Common myeloid progenitor, CD34-positive (primary cell): ENCODE data around the gene FBXW11.
"Not testable (repeated sequence)": the region's sequence is repeated elsewhere in the genome, so short reads cannot be mapped to it uniquely, and the experiment has no call there.

Source experiments
- CTCF ChIA-PET: fragments of 350-600 bp; sonication (Branson Sonifier 250); formaldehyde crosslinking; loops from one replicate; lab custom pipeline; 2021; ENCODE audit warnings: antibody characterized with exemption; lab: Charles Lee
- POLR2A ChIA-PET: fragments of 350-600 bp; sonication (Branson Sonifier 250); formaldehyde crosslinking; loops from one replicate; lab custom pipeline; 2021; ENCODE audit warnings: antibody characterized with exemption; lab: Charles Lee
- DNase-seq, 3 donors: peaks; one replicate each; pipeline versions ENCODE4 v3.0.0 to v3.0.0-alpha.2; 2013
- H3K27ac ChIP-seq, 2 experiments: 1 replicate in 1 of 2; 2 replicates in 1 of 2; pipeline ENCODE4 v1.7.0; 2013; ENCODE audit warnings: inconsistent platforms in 2 of 2, low read length in 2 of 2, mild to moderate bottlenecking in 2 of 2, low read depth in 1 of 2, moderate library complexity in 1 of 2; ENCODE audit not compliant: severe bottlenecking in 2 of 2, insufficient read depth in 1 of 2, poor library complexity in 1 of 2
- H3K27me3 ChIP-seq, 5 experiments: replicated peaks in 2 of 5; 1 replicate in 3 of 5; 2 replicates in 2 of 5; pipeline versions ENCODE4 v1.6.1 to v1.7.0; 2013; ENCODE audit warnings: low read length in 4 of 5, mild to moderate bottlenecking in 2 of 5, moderate library complexity in 2 of 5, inconsistent platforms in 1 of 5; ENCODE audit not compliant: insufficient read depth in 5 of 5, control insufficient read depth in 4 of 5
- H3K36me3 ChIP-seq, 4 experiments: 1 replicate in 2 of 4; 2 replicates in 2 of 4; pipeline versions ENCODE4 v1.6.1 to v1.7.0; 2013; ENCODE audit warnings: low read length in 3 of 4, control low read depth in 1 of 4, mild to moderate bottlenecking in 1 of 4; ENCODE audit not compliant: control insufficient read depth in 4 of 4, insufficient read depth in 4 of 4
- H3K4me1 ChIP-seq, 4 experiments: 1 replicate in 3 of 4; 2 replicates in 1 of 4; pipeline versions ENCODE4 v1.6.1 to v1.7.1; 2013; ENCODE audit warnings: low read length in 3 of 4, mild to moderate bottlenecking in 3 of 4, control low read depth in 1 of 4, inconsistent platforms in 1 of 4, moderate library complexity in 1 of 4; ENCODE audit not compliant: control insufficient read depth in 4 of 4, insufficient read depth in 4 of 4; ENCODE audit errors: control extremely low read depth in 1 of 4
- H3K4me3 ChIP-seq, 7 experiments: 1 replicate in 4 of 7; 2 replicates in 3 of 7; pipeline versions ENCODE4 v1.5.1 to v1.7.0; 2013; ENCODE audit warnings: mild to moderate bottlenecking in 7 of 7, low read length in 6 of 7, moderate library complexity in 6 of 7, inconsistent platforms in 2 of 7, low read depth in 2 of 7, control low read depth in 1 of 7; ENCODE audit not compliant: insufficient read depth in 4 of 7, control insufficient read depth in 1 of 7; ENCODE audit errors: extremely low read depth in 1 of 7
- H3K9me3 ChIP-seq, 5 experiments: 1 replicate in 4 of 5; 2 replicates in 1 of 5; pipeline versions ENCODE4 v1.6.1 to v1.7.1; 2013; ENCODE audit warnings: low read length in 4 of 5, mild to moderate bottlenecking in 2 of 5, inconsistent platforms in 1 of 5, low read depth in 1 of 5, moderate library complexity in 1 of 5; ENCODE audit not compliant: control insufficient read depth in 4 of 5, insufficient read depth in 2 of 5; ENCODE audit errors: control extremely low read depth in 1 of 5
- WGBS: methylation state at CpG from one replicate; pipeline ENCODE4 v1.1.5; 2013; ENCODE audit not compliant: insufficient coverage; 5-methylcytosine and 5-hydroxymethylcytosine counted together

Gene FBXW11

DNA sequence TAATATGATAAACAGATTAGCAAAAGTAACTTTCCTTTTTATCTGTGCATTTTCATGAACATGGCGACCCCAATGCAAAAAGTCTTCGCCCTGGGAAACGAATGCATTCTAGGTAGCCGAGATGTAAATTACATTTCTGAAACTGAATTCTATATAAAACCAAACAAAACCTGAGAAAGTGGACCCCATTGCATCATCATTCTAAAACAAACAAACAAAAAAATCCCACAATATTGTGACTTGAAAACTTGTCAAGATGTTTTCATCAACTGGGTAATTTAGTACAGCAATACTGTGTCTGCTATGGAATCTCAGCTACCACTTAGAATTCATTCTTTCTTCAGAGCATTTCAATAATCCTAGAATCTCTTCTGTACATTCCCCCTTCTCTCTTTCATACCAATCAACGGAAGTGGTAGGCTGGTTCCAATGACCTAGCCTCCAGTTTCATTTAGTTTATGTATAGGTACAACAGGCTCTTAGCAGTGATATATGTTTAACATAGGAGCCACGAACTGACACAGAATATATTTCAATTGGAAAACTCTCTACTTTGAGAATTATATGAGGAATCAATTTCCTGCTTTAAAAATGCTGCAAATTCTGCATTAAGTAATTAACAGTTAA is 85.6 kb downstream of the FBXW11 start:
- no CpG with 5 or more reads among the region's 6 CpGs for WGBS
- H3K4me3 ChIP-seq = no peak overlapping the region
- peaks cover 0 to 8% (median 3%) of the 10 kb centered on the region in 5 experiments for H3K9me3 ChIP-seq
- H3K4me1 ChIP-seq = no peaks in the 10 kb centered on the region
- H3K36me3 ChIP-seq = no peaks in the 10 kb centered on the region
- H3K27me3 ChIP-seq = no peaks in the 10 kb centered on the region
- CTCF ChIA-PET = interaction anchor here (1.0 to 3.2 kb wide), 3 partner anchors 10 to 38 kb away, joined by 3 to 22 read pairs (median 5); no protein-coding TSS in a partner anchor
- no peak overlapping the region for H3K27ac ChIP-seq
- no peak for DNase-seq
- POLR2A ChIA-PET = no interaction called here

DNA sequence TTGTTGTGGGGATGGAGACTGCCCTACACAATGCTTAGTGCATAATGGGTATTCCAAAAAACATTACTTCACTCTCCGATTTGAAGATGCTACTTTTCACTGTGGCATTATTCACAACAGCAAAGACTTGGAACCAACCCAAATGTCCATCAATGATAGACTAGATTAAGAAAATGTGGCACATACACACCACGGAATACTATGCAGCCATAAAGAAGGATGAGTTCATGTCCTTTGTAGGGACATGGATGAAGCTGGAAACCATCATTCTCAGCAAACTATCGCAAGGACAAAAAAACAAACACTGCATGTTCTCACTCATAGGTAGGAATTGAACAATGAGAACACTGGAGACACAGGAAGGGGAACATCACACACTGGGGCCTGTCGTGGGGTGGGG is 90.7 kb downstream of the FBXW11 start:
- DNase-seq, H3K36me3 ChIP-seq, H3K4me3 ChIP-seq, H3K27ac ChIP-seq, H3K27me3 ChIP-seq, H3K9me3 ChIP-seq, POLR2A ChIA-PET: not testable (repeated sequence)
- no CpG with 5 or more reads among the region's 4 CpGs for WGBS
- CTCF ChIA-PET = interaction anchor here (1.5 kb wide), 2 partner anchors 8 to 144 kb away, joined by 4 read pairs; no protein-coding TSS in a partner anchor
- peaks cover 2 to 21% (median 7%) of the 10 kb centered on the region in 4 experiments for H3K4me1 ChIP-seq

DNA sequence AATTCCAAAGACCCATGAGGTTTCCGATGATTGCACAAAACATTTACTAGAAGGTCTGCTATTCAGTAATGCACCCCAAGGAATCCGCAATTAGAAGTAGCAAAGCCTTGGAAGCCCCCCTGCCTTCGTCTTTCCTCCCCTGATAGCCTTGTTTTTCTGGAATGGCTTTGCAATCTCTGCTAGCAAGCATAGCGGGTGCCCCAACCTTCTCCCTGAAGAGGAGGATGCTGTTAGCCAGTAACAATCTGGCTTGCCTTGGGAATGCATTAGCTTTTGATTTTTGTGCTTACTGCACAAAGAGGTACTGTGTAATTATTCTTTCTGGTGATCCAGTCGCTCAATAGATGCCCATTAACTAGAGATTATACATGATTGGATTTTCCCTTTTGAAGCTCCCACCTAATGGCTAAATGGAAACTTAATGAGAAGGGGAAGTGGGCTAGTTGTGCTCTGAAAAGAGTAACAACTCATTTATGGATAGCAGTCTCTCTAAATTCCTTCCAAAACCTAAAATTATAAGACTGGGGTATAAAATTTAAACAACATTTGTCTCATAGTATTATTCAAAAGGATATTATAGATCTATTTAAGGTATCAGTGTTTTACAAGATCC is 91.6 kb downstream of the FBXW11 start:
- no peak overlapping the region for H3K4me3 ChIP-seq
- no peaks in the 10 kb centered on the region for H3K9me3 ChIP-seq
- no peaks in the 10 kb centered on the region for H3K27me3 ChIP-seq
- peaks cover 0 to 4% (median 2%) of the 10 kb centered on the region in 4 experiments for H3K36me3 ChIP-seq
- peaks cover 2 to 21% (median 7%) of the 10 kb centered on the region in 4 experiments for H3K4me1 ChIP-seq
- ChIA-PET CTCF (interaction anchor here (1.5 kb wide), 1 partner anchor 145 kb away, joined by 4 read pairs; no protein-coding TSS in a partner anchor), POLR2A (no interaction called here)
- no peak overlapping the region for H3K27ac ChIP-seq
- WGBS = 89% methylated on average over 3 of the region's 5 CpGs
- no peak for DNase-seq

DNA sequence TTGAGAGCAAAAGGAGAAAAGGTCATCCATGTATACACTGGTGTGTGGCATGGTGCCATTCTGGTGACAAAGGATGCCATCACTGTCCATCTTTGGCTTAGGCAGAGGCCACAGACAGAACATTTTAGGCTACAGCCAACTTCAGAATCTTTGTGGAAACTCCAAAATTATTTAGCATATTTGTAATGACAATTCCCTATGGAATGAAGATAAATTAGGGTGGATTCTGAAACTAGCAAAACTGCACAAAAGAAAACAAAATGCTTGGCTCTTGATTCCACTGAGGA is 92.5 kb downstream of the FBXW11 start:
- no peaks in the 10 kb centered on the region for H3K27me3 ChIP-seq
- no peak overlapping the region for H3K27ac ChIP-seq
- H3K36me3 ChIP-seq = peaks cover 0 to 7% (median 5%) of the 10 kb centered on the region in 4 experiments
- ChIA-PET CTCF (interaction anchor here (0.6 to 6.3 kb wide), 7 partner anchors 15 to 160 kb away, joined by 3 to 97 read pairs (median 9); partner anchors contain the start of gene FBXW11), POLR2A (no interaction called here)
- H3K4me3 ChIP-seq = no peak overlapping the region
- peaks cover 2 to 21% (median 7%) of the 10 kb centered on the region in 4 experiments for H3K4me1 ChIP-seq
- no peak for DNase-seq
- H3K9me3 ChIP-seq = no peaks in the 10 kb centered on the region

DNA sequence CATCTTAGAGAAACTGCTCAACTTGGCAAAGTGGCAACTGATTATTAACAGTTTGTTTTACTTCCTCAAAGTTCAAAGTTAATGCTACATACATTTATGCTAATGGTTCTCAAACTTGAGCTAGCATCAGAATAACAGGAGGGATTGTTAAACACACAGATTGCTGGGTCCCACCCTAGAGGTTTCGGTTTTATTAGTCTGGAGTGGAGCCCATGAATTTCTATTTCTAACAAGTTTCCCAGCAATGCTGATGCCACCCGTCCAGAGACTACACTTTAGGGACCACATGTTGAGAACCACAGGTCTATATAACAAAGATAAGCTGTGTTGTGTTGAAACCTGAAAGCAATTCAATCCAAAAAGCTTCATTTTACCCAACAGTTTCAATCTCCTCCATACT is 95.3 kb downstream of the FBXW11 start:
- H3K27me3 ChIP-seq = no peaks in the 10 kb centered on the region
- no peak overlapping the region for H3K4me3 ChIP-seq
- DNase-seq = no peak
- H3K9me3 ChIP-seq = no peaks in the 10 kb centered on the region
- H3K36me3 ChIP-seq = peaks cover 0 to 11% (median 7%) of the 10 kb centered on the region in 4 experiments
- H3K4me1 ChIP-seq = peaks cover 7 to 35% (median 15%) of the 10 kb centered on the region in 4 experiments
- H3K27ac ChIP-seq = no peak overlapping the region
- ChIA-PET POLR2A (no interaction called here), CTCF (interaction anchor here (0.8 to 12.5 kb wide), 32 partner anchors 9 to 517 kb away, joined by 3 to 118 read pairs (median 4); partner anchors contain the start of genes FBXW11 and FGF18)
- no CpG with 5 or more reads among the region's 2 CpGs for WGBS

DNA sequence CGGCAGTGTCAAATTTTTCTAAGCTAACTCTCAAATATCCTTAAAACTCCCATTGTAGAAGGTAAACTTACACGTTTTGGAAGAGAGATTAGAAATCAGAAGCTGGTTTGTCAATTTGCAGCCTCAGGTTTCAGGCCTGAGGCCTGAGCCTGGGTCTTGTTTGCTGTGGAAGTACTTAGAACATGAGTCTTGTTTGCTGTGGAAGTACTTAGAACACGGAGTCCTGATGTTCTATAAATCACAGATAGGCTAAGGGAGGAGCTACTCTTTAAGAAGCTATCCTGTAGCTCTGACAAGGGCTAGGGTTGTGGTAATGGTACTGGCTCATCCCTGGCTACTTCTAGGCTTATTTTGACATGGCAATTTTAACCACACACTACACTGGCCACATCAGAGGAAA is 97.8 kb downstream of the FBXW11 start:
- ChIA-PET CTCF (interaction anchor here (0.7 to 12.5 kb wide), 19 partner anchors 10 to 494 kb away, joined by 3 to 118 read pairs (median 4); partner anchors contain the start of genes FBXW11 and FGF18), POLR2A (interaction anchor here (0.9 kb wide), 1 partner anchor 56 kb away, joined by 3 read pairs; no protein-coding TSS in a partner anchor)
- H3K9me3 ChIP-seq = no peaks in the 10 kb centered on the region
- WGBS = 83% methylated on average over 1 of the region's 3 CpGs
- no peak overlapping the region for H3K4me3 ChIP-seq
- no peak for DNase-seq
- peaks cover 0 to 11% (median 7%) of the 10 kb centered on the region in 4 experiments for H3K36me3 ChIP-seq
- no peak overlapping the region for H3K27ac ChIP-seq
- peaks cover 17 to 51% (median 27%) of the 10 kb centered on the region in 4 experiments for H3K4me1 ChIP-seq
- H3K27me3 ChIP-seq = no peaks in the 10 kb centered on the region
